ENCODE data around the gene PRDX5.

PRDX5 gene

GRCh38 chr11:64347193-64347867 lies 29.4 kb downstream of the PRDX5 start:
- DNase-seq (ENCODE audit: low read depth, low spot score), result no peak

GRCh38 chr11:64348383-64349024 lies 30.6 kb downstream of the PRDX5 start:
- DNase-seq (ENCODE audit: low read depth, low spot score), result no peak

DNA sequence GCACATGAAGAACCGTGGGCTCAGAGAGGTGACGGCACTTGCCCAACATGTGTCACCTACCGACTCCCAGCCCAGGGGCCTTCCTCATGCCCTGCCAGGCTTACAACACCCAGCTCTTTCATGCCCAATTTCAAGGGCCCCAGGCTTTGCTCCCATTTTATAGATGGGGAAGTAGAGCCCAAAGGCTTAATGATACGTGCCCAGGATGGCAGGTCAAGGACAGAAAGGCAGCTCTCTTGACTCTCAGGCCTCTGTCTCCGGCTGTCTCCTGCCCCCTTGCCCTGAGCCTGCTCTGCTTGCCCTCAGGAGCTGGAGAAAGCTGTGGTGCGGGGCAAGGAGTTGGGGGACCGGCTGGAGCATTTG lies 31.1 kb downstream of the PRDX5 start:
- no peak for DNase-seq (ENCODE audit: low read depth, low spot score)

GRCh38 chr11:64349404-64349803 lies 31.5 kb downstream of the PRDX5 start:
- DNase-seq (ENCODE audit: low read depth, low spot score), result no peak

DNA sequence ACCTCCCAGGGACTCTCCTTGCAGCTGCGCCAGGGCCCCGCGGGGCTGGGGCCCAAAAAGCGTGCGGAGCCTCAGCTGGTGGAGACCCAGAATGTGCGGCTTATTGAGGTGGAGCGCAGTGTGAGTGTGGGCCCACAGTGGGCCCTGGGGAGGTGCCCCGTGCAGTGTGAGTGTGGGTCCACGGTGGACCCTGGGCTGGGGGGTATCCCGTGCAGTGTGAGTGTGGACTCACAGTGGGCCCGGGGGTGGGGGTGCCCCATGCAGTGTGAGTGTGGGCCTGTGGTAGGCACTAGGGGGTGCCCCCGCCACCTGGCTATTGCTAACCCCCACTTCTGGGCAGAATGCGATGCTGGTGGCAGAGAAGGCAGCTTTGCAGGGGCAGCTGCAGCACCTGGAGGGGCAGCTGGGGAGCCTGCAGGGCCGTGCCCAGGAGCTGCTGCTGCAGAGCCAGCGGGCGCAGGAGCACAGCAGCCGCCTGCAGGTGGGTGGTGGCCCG lies 33.3 kb downstream of the PRDX5 start:
- no peak for DNase-seq (ENCODE audit: low read depth, low spot score)

- DNase-seq (ENCODE audit: low read depth, low spot score), result no peak
Observed at GRCh38 chr11:64352099-64352994, 34.4 kb downstream of the PRDX5 start.

- DNase-seq (ENCODE audit: low read depth, low spot score), result no peak
Observed at GRCh38 chr11:64352995-64353714, 35.2 kb downstream of the PRDX5 start.

- no peak for DNase-seq (ENCODE audit: low read depth, low spot score)
Observed at GRCh38 chr11:64353715-64354506, 36.0 kb downstream of the PRDX5 start.

- no peak for DNase-seq (ENCODE audit: low read depth, low spot score)
Observed at GRCh38 chr11:64355078-64355940, 37.4 kb downstream of the PRDX5 start.

GRCh38 chr11:64356498-64357411 lies 38.8 kb downstream of the PRDX5 start:
- no peak for DNase-seq (ENCODE audit: low read depth, low spot score)

GRCh38 chr11:64357446-64357845 lies 39.5 kb downstream of the PRDX5 start:
- DNase-seq (ENCODE audit: low read depth, low spot score), result no peak

DNA sequence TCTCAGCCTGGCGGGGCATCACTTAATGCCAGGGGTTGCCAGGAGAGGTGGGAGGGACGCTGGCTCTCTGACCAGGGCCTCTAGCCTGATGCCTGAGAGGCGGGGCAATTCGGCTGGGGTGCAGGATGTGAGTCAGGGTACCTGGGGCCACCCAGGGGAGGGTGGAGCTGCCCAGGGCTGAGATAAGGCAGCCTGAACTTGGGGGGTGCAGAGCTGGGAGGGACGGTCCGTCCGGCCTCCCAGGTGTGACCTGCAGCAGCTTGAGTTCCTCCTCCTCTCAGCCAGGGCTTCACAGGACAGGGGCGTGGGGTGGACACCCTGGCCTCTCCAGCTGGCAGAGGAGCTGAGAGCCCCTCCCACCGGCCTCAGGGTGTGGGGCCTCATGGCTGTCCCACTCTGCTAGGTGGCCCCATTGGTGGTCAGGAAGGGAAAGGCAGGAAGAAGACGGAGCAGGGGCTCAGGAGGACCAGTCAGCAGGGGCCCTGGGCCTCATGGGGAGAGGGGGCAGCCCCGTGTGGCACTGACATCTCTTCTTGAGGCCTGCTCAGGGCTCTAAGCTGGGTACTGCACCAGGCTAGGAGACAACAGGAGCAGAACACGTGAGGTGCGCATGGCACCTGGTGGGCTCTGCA lies 40.1 kb downstream of the PRDX5 start:
- no peak for DNase-seq (ENCODE audit: low read depth, low spot score)

- no peak for DNase-seq (ENCODE audit: low read depth, low spot score)
Observed at GRCh38 chr11:64358536-64358906, 40.6 kb downstream of the PRDX5 start.

GRCh38 chr11:64358907-64359711 lies 41.2 kb downstream of the PRDX5 start, which contains the start of gene RPS6KA4:
Gene RPS6KA4, plus strand, starts transcription at chr11:64359162. Its CDS starts 74 bp downstream, at chr11:64359236.
- DNase-seq (ENCODE audit: low read depth, low spot score), result no peak

- no peak for DNase-seq (ENCODE audit: low read depth, low spot score)
Observed at GRCh38 chr11:64359712-64360445, 42.0 kb downstream of the PRDX5 start.

DNA sequence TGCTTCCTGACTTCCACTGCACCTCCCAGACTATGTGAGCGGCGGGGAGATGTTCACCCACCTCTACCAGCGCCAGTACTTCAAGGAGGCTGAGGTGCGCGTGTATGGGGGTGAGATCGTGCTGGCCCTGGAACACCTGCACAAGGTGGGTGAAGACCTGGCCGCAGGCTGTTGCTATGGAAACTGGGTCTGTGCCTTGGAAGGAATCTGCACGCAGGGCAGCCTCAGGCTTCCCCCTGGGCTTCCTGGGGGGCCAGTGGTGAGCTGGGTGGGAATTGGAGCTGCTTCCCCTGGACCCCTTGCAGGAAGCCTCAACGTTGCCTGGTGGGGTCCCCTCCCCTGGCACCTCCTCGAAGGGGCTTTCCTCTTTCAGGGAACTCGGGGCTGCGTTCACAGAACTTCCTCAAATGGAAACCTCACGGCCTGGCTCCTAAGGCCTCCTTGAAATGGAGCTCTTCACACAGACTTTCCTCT lies 42.6 kb downstream of the PRDX5 start:
- no peak for DNase-seq (ENCODE audit: low read depth, low spot score)

GRCh38 chr11:64361659-64362058 lies 43.7 kb downstream of the PRDX5 start:
- no peak for DNase-seq (ENCODE audit: low read depth, low spot score)

Measured in activated CD4-positive, CD25-positive, alpha-beta regulatory T cell treated with anti-CD3 and anti-CD28 coated beads, Interleukin-2, amount 50 U/mL, for 16 hours (primary cell).